Measurements from ENCODE around the gene EBF3. TPM values are rescaled to one million over a fixed set of nuclear protein-coding genes. Genes with fewer than 3 reads are reported as not detected.

Gene EBF3
- total RNA-seq, 1 donor from 2014 or later: 1.2 TPM

GRCh38 chr10:129796710-129797420 is 167.2 kb downstream of the EBF3 start:
- no peak for TF ChIP-seq CTCF (IDR thresholded peaks at IDR 0.05; ENCODE audit: unreplicated experiment)
- Mint-ChIP-seq H3K9me3 (peaks cover 16% of the 10 kb centered on the region), H3K27ac (no peak overlapping the region), H3K36me3 (peaks cover 5% of the 10 kb centered on the region), H3K4me1 (no peaks in the 10 kb centered on the region), H3K4me3 (no peak overlapping the region), H3K27me3 (ENCODE audit: low read depth) (peaks cover 4% of the 10 kb centered on the region)
- DNase-seq (ENCODE audit: low spot score in 2 of 2, unreplicated experiment in 2 of 2): no peak

- Mint-ChIP-seq H3K4me1 (no peaks in the 10 kb centered on the region), H3K36me3 (peaks cover 5% of the 10 kb centered on the region), H3K27ac (no peak overlapping the region), H3K9me3 (peaks cover 34% of the 10 kb centered on the region), H3K4me3 (no peak overlapping the region), H3K27me3 (ENCODE audit: low read depth) (peaks cover 2% of the 10 kb centered on the region)
- DNase-seq (ENCODE audit: low spot score in 2 of 2, unreplicated experiment in 2 of 2): no peak
- no peak for TF ChIP-seq CTCF (IDR thresholded peaks at IDR 0.05; ENCODE audit: unreplicated experiment)
These were observed 170.1 kb downstream of the EBF3 start for GRCh38 chr10:129793996-129794395.

- no peak for TF ChIP-seq CTCF (IDR thresholded peaks at IDR 0.05; ENCODE audit: unreplicated experiment)
- H3K36me3 Mint-ChIP-seq: peaks cover 5% of the 10 kb centered on the region
- H3K27ac Mint-ChIP-seq: no peak overlapping the region
- peaks cover 33% of the 10 kb centered on the region for H3K9me3 Mint-ChIP-seq
- no peak overlapping the region for H3K4me3 Mint-ChIP-seq
- DNase-seq (ENCODE audit: low spot score in 2 of 2, unreplicated experiment in 2 of 2): no peak
- H3K4me1 Mint-ChIP-seq: no peaks in the 10 kb centered on the region
- H3K27me3 Mint-ChIP-seq (ENCODE audit: low read depth): no peaks in the 10 kb centered on the region
These were observed 170.6 kb downstream of the EBF3 start for GRCh38 chr10:129793479-129793878.

GRCh38 chr10:129792864-129793263 is 171.2 kb downstream of the EBF3 start:
- Mint-ChIP-seq H3K4me1 (no peaks in the 10 kb centered on the region), H3K36me3 (peaks cover 5% of the 10 kb centered on the region), H3K27me3 (ENCODE audit: low read depth) (no peaks in the 10 kb centered on the region), H3K27ac (no peak overlapping the region), H3K9me3 (peaks cover 27% of the 10 kb centered on the region), H3K4me3 (no peak overlapping the region)
- DNase-seq (ENCODE audit: low spot score in 2 of 2, unreplicated experiment in 2 of 2): no peak
- TF ChIP-seq CTCF (IDR thresholded peaks at IDR 0.05; ENCODE audit: unreplicated experiment): no peak

- no peak overlapping the region for H3K27ac Mint-ChIP-seq
- no peak overlapping the region for H3K4me3 Mint-ChIP-seq
- no peaks in the 10 kb centered on the region for H3K4me1 Mint-ChIP-seq
- H3K9me3 Mint-ChIP-seq: peaks cover 31% of the 10 kb centered on the region
- TF ChIP-seq CTCF (IDR thresholded peaks at IDR 0.05; ENCODE audit: unreplicated experiment): no peak
- peaks cover 8% of the 10 kb centered on the region for H3K36me3 Mint-ChIP-seq
- no peak for DNase-seq (ENCODE audit: low spot score in 2 of 2, unreplicated experiment in 2 of 2)
- H3K27me3 Mint-ChIP-seq (ENCODE audit: low read depth): no peaks in the 10 kb centered on the region
These were observed 171.9 kb downstream of the EBF3 start for GRCh38 chr10:129792141-129792540.
